Sigmoid colon (tissue), 7 donors: ENCODE measurements around the gene SIGLEC1. TPM values are rescaled to one million over a fixed set of nuclear protein-coding genes. Genes with fewer than 3 reads are reported as not detected.

Experiments used
- DNase-seq: peaks from one replicate; pipeline ENCODE4 v3.0.0-alpha.2; 2019
- H3K27ac ChIP-seq, 4 donors: fragments of 200-600 bp; sonication (generic); one replicate each; pipeline ENCODE4 v1.5.1; 2016 to 2019; ENCODE audit warnings: mild to moderate bottlenecking in 1 of 4
- H3K27me3 ChIP-seq, 3 donors: fragments of 200-600 bp; sonication (generic); one replicate each; pipeline ENCODE4 v1.5.1; 2019; ENCODE audit warnings: mild to moderate bottlenecking in 1 of 3
- H3K36me3 ChIP-seq, 4 donors: fragments of 200-600 bp; sonication (generic); one replicate each; pipeline ENCODE4 v1.5.1; 2016 to 2019
- H3K4me1 ChIP-seq, 4 donors: fragments of 200-600 bp; sonication (generic); one replicate each; pipeline ENCODE4 v1.5.1; 2017 to 2019
- H3K4me3 ChIP-seq, 4 donors: fragments of 200-600 bp; sonication (generic); one replicate each; pipeline ENCODE4 v1.5.1; 2017 to 2019; ENCODE audit warnings: mild to moderate bottlenecking in 2 of 4, moderate library complexity in 1 of 4
- H3K9me3 ChIP-seq, 4 donors: fragments of 200-600 bp in 3 of 4; sonication (generic) in 3 of 4; one replicate each; pipeline versions ENCODE4 v1.5.1 to v1.6.1; 2013 to 2019
- EP300 ChIP-seq, 4 donors: sonication (generic); formaldehyde crosslinking; IDR thresholded peaks; one replicate each; pipeline ENCODE4 v1.6.1; 2017; ENCODE audit warnings: antibody characterized with exemption in 4 of 4
- POLR2A ChIP-seq, 2 donors: fragments of 450-650 bp; IDR thresholded peaks; one replicate each; pipeline ENCODE4 v1.6.1; 2016; ENCODE audit warnings: antibody characterized with exemption in 2 of 2, mild to moderate bottlenecking in 2 of 2, moderate library complexity in 2 of 2
- POLR2AphosphoS5 ChIP-seq, 4 donors: sonication (generic); formaldehyde crosslinking; IDR thresholded peaks; one replicate each; pipeline ENCODE4 v1.6.1; 2017; ENCODE audit warnings: antibody characterized with exemption in 4 of 4
- WGBS, 2 donors: extraction: QIAGEN DNeasy Blood & Tissue Kit; methylation state at CpG; one replicate each; pipeline ENCODE4 v1.1.7; 2013; 5-methylcytosine and 5-hydroxymethylcytosine counted together
- intact Hi-C: fragments of 100-400 bp; cut with DNase I; formaldehyde crosslinking; loops from one replicate; pipeline ENCODE4 v1.15.1; 2023
- polyA plus RNA-seq, 3 donors: library from polyadenylated mRNA; stranded (reverse); fragments of 200-250 nt; gene quantifications; one replicate each; pipeline ENCODE4 v1.2.3, GENCODE V29; 2013
- total RNA-seq, 4 donors: library from RNA; depleted of rRNA; stranded (reverse); fragments of >200 nt; gene quantifications; one replicate each; pipeline ENCODE4 v1.1.0, GENCODE V29; 2016
- TF ChIP-seq, protein P1 (sequence below), 4 experiments: fragments of 450-650 bp in 3 of 4; fragments of 200-600 bp in 1 of 4; IDR thresholded peaks; one replicate each; pipeline ENCODE4 v1.5.1; 2016 to 2019; ENCODE audit warnings: antibody characterized with exemption in 4 of 4, mild to moderate bottlenecking in 3 of 4, moderate library complexity in 2 of 4
- donor health status: healthy with polysubstance abuse.
- donor health status: Bipolar disorder and iron deficiency.
- donor health status: healthy.

SIGLEC1 gene
- total and polyA plus RNA-seq, 7 donors: 2.4 to 17.1 (median 9.9) TPM

DNA sequence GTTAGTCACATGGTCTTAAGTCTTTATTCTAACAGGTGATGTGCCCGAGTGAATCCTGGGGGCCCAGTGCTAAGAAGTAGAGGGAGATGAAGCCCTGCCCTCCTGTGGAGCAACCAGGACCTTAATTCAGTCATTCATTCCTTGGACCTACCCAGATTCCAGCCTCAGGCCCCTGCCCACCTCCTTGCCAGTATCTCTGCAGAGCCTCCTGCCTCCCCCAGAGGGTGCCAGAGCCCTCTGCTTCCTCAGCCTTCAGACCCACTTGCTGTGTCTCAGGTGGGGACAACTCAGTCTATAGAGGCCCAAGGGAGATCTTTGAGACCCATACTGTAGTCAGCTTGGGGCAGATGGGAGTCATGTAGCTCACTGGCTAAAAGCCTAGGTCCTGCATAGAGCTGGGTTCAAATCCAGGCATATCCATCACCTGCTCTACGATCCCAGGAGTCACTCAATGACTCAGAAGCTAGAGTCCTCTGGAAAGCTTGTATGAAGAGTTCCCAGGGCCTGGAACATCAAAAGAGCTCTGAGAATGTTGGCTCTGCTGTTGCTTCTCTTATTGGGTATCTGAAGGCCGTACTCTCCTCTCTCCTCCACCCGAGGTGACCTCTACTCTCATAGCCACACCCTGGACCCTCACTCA, 3.9 kb upstream of the SIGLEC1 start:
- DNase-seq: peak; percentile 73
- intact Hi-C loops: loop anchor here (5.0 to 10.0 kb wide), 2 partner anchors 66 to 152 kb away; partner anchors contain the start of gene SPEF1

DNA sequence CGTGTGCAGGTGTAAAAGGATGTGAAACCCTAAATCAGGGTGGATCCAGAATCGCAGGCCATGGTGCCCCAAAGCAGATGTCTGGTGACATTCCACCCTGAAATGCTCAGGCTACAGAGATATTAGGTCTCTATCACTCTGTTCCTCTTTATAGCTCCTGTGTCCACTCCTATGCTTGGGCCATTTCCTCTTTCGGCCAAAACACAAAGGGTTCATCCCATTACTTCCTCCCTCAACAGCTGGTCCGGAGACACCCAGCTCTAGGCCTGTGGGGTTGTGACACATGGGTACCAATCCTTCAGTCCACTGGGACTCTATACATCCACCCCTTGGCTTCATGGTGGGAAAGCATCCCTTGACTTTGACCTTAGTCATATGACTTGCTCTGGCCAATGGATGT, 1.7 kb upstream of the SIGLEC1 start:
- H3K27me3 ChIP-seq: no peaks in the 10 kb centered on the region
- DNase-seq: no peak
- TF ChIP-seq POLR2A (IDR thresholded peaks at IDR 0.05) (no peak), POLR2AphosphoS5 (IDR thresholded peaks at IDR 0.05) (peak in 1 of 4 donors; percentile 14)
- WGBS, 2 donors: 80 to 86% methylated on average over 4 of the region's 4 CpGs
- no peak overlapping the region for H3K27ac ChIP-seq
- peaks cover 0 to 12% (median 10%) of the 10 kb centered on the region in 4 donors for H3K4me1 ChIP-seq
- no peaks in the 10 kb centered on the region for H3K9me3 ChIP-seq
- intact Hi-C loops: loop anchor here (10.0 kb wide), 1 partner anchor 149 kb away; no protein-coding TSS in a partner anchor
- H3K4me3 ChIP-seq: no peak overlapping the region
- no peaks in the 10 kb centered on the region for H3K36me3 ChIP-seq

More for the DNA sequence above, 3.9 kb upstream of the SIGLEC1 start:
- Histone ChIP-seq H3K27me3 (no peaks in the 10 kb centered on the region), H3K36me3 (no peaks in the 10 kb centered on the region), H3K4me1 (peaks cover 0 to under 1% (median 0%) of the 10 kb centered on the region in 4 donors), H3K9me3 (no peaks in the 10 kb centered on the region), H3K27ac (no peak overlapping the region), H3K4me3 (no peak overlapping the region)
- TF ChIP-seq, protein P1, sequence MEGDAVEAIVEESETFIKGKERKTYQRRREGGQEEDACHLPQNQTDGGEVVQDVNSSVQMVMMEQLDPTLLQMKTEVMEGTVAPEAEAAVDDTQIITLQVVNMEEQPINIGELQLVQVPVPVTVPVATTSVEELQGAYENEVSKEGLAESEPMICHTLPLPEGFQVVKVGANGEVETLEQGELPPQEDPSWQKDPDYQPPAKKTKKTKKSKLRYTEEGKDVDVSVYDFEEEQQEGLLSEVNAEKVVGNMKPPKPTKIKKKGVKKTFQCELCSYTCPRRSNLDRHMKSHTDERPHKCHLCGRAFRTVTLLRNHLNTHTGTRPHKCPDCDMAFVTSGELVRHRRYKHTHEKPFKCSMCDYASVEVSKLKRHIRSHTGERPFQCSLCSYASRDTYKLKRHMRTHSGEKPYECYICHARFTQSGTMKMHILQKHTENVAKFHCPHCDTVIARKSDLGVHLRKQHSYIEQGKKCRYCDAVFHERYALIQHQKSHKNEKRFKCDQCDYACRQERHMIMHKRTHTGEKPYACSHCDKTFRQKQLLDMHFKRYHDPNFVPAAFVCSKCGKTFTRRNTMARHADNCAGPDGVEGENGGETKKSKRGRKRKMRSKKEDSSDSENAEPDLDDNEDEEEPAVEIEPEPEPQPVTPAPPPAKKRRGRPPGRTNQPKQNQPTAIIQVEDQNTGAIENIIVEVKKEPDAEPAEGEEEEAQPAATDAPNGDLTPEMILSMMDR (IDR thresholded peaks at IDR 0.05): peak; percentile 28 to 71 (median 40)
- TF ChIP-seq POLR2A (IDR thresholded peaks at IDR 0.05) (no peak), POLR2AphosphoS5 (IDR thresholded peaks at IDR 0.05) (no peak)
- 55 to 65% methylated on average over 4 of the region's 4 CpGs for WGBS, 2 donors

- DNase-seq: no peak
- Histone ChIP-seq H3K36me3 (no peaks in the 10 kb centered on the region), H3K9me3 (no peaks in the 10 kb centered on the region), H3K27ac (no peak overlapping the region), H3K4me1 (peaks cover 0 to 12% (median 10%) of the 10 kb centered on the region in 4 donors), H3K27me3 (no peaks in the 10 kb centered on the region), H3K4me3 (peak overlapping the region in 2 of 4 donors; percentile 14 to 32)
- intact Hi-C loops: loop anchor here (1.0 to 10.0 kb wide), 2 partner anchors 35 to 147 kb away; no protein-coding TSS in a partner anchor
- WGBS, 2 donors: 77 to 81% methylated on average over 4 of the region's 4 CpGs
- TF ChIP-seq POLR2AphosphoS5 (IDR thresholded peaks at IDR 0.05) (no peak), POLR2A (IDR thresholded peaks at IDR 0.05) (no peak), EP300 (IDR thresholded peaks at IDR 0.05) (no peak)
- TF ChIP-seq, protein P1 (IDR thresholded peaks at IDR 0.05): no peak
These were observed 887 bp downstream of the SIGLEC1 start for GRCh38 chr20:3711484-3711941.

DNA sequence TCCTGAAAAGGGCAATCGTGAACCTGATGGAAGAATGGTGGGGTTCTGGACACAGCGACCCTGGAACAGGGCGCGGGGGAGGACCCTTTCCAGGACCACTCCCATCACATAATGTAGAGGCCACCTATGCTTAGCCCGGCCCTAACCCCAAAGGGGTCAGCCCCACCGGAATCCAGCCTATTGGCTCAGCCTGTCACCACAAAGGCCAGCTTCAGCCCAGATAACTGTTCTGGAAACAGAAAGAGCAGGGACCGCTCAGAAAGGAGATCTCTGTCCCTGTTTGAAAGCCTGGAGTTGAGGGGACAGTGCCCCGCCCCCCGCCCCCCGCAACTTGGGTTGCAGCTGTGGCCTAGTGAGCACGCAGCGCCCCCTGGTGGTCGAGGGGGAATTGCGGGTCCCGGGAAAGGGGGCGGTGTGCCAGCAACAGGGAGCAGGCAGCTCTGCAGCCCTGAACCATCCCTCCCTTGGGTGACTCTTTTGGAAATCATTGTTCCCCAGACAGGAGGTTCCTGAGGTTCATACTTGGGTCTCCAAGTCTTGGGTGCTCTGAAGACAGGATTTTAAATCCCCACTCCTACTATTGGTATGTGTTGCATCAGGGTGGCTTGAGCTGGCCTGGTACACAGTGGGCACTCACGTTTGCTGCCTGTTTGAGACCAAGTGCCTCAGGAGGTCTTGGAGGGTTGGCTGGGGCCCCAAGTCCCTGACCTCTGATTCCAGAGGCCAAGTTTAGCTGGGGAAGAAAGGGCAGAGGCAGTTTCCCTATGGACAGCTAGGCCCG, 1.5 kb downstream of the SIGLEC1 start:
- 30 to 35% methylated on average over 18 of the region's 18 CpGs for WGBS, 2 donors
- no peaks in the 10 kb centered on the region for H3K27me3 ChIP-seq
- H3K27ac ChIP-seq: peak overlapping the region in 2 of 4 donors; percentile 11 to 28
- H3K36me3 ChIP-seq: no peaks in the 10 kb centered on the region
- peaks cover 0 to 12% (median 10%) of the 10 kb centered on the region in 4 donors for H3K4me1 ChIP-seq
- peak overlapping the region in 2 of 4 donors; percentile 14 to 32 for H3K4me3 ChIP-seq
- no peaks in the 10 kb centered on the region for H3K9me3 ChIP-seq
- intact Hi-C loops: loop anchor here (1.0 to 10.0 kb wide), 2 partner anchors 35 to 146 kb away; no protein-coding TSS in a partner anchor
- peak; percentile 87 for DNase-seq
- TF ChIP-seq POLR2AphosphoS5 (IDR thresholded peaks at IDR 0.05): peak in 2 of 4 donors; percentile 49 to 60
- TF ChIP-seq, protein P1 (IDR thresholded peaks at IDR 0.05): peak; percentile 95 to 98 (median 97)
- TF ChIP-seq POLR2A (IDR thresholded peaks at IDR 0.05): no peak
- TF ChIP-seq EP300 (IDR thresholded peaks at IDR 0.05): no peak
